ENCODE measurements around the gene LYST. TPM values are rescaled to one million over a fixed set of nuclear protein-coding genes. Genes with fewer than 3 reads are reported as not detected.

LYST gene
- total RNA-seq, 4 donors from 2014 or later: 65.1 to 73.5 (median 68.1) TPM

DNA sequence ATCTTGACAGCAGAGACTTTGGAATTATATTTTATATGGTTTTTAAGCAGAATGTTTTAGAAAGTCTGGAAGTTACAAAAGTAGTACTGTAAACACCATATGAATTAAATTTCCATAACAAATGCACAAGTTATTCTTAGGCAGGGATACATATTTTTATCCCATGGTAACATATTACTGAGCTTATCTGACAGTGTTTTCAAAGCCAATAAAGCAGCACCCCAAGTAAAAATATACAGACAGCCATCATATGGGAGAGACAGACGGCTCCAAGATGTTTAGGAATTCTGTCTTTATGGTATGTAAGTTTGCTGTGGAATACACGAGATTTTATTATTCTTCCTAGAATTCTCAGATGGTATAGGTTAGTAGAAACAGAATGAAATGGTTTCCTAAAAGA lies 205.1 kb downstream of the LYST start:
- TF ChIP-seq, protein P1, sequence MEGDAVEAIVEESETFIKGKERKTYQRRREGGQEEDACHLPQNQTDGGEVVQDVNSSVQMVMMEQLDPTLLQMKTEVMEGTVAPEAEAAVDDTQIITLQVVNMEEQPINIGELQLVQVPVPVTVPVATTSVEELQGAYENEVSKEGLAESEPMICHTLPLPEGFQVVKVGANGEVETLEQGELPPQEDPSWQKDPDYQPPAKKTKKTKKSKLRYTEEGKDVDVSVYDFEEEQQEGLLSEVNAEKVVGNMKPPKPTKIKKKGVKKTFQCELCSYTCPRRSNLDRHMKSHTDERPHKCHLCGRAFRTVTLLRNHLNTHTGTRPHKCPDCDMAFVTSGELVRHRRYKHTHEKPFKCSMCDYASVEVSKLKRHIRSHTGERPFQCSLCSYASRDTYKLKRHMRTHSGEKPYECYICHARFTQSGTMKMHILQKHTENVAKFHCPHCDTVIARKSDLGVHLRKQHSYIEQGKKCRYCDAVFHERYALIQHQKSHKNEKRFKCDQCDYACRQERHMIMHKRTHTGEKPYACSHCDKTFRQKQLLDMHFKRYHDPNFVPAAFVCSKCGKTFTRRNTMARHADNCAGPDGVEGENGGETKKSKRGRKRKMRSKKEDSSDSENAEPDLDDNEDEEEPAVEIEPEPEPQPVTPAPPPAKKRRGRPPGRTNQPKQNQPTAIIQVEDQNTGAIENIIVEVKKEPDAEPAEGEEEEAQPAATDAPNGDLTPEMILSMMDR (IDR thresholded peaks at IDR 0.05; ENCODE audit: low read depth): no peak

DNA sequence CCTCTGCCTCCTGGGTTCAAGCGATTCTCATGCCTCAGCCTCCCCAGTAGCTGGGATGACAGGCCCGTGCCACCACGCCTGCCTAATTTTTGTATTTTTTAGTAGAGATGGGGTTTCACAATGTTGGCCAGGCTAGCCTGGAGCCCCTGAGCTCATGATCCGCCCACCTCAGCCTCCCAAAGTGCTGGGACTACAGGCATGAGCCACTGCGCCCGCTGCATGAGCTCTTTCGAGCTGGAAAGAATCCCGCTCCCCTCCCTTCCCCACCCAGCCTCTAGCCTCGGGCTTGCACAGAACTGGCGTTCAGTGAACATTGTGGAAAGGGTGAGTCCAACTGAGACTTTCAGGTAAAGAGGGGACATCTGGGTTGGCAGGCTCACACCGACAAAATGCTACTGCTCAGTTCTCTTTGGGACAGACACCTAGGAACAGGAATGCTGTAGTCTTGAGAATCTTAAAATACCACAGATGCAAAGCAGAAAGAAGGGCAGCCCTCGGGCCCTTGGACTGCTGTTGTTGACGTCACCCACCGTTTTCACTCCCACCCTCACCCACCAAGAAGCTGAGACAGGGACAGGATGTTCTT lies 207.4 kb downstream of the LYST start:
- TF ChIP-seq, protein P1 (IDR thresholded peaks at IDR 0.05; ENCODE audit: low read depth): no peak

DNA sequence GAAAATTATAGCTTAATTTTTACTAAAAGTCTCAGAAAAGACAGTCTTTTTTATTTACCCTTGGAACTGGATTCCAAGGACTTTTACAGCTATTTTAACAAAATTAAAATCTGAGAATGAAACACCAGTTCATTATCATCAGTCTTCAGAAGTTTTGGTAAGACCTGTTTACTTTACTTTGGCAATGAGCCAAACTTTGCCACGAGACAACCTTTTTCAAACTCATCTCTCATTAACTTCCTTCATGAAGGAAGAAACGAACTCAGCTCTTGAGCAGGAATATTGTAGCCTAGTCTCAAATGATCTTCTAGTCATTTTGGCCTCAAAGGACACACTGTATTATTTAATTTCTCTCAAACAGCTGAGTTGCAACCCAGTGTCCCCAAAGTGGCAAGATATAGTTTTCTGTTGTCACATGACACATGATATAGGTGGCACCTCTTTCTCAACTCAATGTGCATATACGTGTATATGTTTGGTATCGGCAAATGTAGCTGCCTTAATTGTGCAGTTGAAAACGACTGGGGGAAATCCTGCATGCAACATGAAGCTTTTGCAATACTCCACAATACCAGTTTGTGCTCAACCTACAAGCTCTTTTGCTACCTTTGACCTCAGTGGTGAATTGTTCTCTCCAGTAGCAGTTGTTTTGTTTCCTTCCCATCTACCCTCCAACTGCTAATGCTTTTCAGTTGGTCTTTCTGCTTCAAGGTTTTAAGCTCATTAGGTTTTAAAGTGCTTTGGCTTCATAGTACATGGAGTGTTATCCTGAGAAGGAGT lies 208.8 kb downstream of the LYST start:
- TF ChIP-seq, protein P1 (IDR thresholded peaks at IDR 0.05; ENCODE audit: low read depth): no peak

DNA sequence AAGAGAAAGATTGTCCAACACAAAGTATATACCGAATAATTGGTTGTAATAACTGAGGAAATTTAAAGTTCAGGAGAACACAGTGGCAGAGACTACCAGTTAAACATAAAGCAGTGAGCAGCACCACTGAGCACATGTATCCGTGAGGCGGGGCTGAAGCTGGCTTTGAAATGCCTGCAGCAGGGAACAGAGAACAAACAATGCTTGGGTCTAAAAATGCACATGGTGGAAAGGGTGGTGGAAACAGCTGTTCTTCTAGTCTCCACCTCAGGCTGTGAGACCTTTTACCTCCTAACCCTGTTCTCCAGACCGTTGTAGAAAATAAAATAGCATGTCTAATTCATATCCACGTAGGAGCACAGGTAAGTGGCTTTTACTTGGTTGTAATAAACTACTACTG lies 209.4 kb downstream of the LYST start:
- TF ChIP-seq, protein P1 (IDR thresholded peaks at IDR 0.05; ENCODE audit: low read depth): no peak

DNA sequence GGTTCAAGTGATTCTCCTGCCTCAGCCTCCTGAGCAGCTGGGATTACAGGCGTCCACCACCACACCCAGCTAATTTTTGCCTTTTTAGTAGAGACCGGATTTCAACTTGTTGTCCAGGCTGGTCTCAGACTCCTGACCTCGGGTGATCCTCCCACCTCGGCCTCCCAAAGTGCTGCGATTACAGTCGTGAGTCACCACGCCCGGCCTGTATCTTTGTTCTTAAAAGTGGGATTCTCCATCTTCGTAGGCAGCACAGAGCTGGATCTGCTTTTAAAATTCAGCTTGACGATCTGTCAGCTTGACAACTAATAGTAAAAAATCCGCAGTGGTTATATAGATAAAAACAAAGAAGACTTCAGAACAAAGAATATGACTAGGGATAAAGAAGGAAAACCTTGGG lies 214.3 kb downstream of the LYST start:
- TF ChIP-seq, protein P1 (IDR thresholded peaks at IDR 0.05; ENCODE audit: low read depth): no peak

DNA sequence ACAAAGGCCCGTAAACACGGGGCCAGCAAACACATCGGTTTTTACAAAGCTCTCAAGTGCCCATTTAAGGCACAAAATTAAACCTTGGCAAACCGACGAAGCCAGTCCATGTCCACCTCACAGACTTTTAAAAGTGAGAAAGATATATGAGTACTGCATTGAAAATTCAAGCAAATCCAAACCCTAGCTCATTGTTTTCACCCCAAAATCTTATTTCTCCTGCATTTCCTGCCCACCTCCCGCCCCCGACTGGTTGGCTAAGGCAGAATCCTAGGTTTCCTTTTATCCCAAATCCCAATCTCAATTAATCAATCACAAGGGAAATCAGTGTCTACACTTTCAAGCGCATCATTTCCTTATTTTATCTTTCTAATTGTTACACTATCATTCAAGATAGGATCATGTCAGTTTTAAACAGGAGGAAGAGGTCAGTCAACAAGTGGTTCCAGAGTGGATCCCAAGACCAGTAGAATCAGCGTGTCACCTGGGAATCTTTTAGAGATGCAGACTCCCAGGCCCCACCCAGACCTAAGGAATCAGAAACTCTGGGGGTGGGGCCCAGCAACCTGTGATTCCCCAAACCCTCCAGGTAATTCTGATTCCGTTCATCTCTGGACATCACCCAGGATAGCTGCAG lies 215.4 kb downstream of the LYST start:
- TF ChIP-seq, protein P1 (IDR thresholded peaks at IDR 0.05; ENCODE audit: low read depth): no peak

All from subcutaneous adipose tissue (tissue), 4 donors.